Measurements from ENCODE around the gene NIT2.

The NIT2 gene

DNA sequence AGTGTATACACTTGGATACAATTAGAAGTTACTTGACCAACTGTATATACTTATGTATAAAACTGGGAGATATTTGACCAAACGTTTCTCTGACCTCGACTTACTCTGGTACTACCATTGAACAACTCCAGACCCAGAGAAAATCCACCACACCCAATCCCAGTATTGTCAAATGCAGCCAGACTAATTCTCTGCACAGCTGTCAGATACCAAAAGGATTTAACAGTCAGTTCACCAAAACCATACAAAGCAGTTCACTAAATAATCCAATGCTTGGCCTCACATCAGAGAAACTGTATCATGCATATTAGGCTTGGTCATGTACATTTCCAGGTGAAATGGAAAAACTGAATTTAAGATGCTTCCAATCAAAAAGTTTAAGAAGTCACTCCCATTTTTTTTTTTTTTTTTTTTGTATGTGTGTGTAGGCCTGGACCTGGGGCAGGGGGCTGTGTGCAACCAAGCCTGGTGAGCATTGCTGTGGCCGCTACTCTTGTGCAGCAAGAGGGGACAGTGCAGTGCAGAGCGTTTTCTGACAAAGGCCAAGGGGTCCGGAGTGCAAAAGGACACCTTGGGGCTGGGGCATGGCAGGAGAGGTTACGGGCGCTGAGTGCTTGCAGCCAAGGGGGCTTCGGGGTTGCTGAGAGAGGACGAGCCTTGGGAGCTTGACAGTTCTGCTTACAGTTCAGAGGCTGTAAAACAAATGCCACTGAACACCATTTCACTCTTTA lies 64.9 kb downstream of the NIT2 start:
- no peak for DNase-seq

- DNase-seq = peak; percentile 45
These were observed 65.8 kb downstream of the NIT2 start for GRCh38 chr3:100400419-100400779.

- peak; percentile 92 for DNase-seq
These were observed 66.5 kb downstream of the NIT2 start, which contains the start of the genes LNP1 and TOMM70 for GRCh38 chr3:100400780-100401673. LNP1 (plus strand) TSS chr3:100401539; CDS start chr3:100429730, 28,191 bp downstream. TOMM70 (minus strand) TSS chr3:100401089; CDS start chr3:100400949, 140 bp downstream.

GRCh38 chr3:100401674-100402041 lies 67.1 kb downstream of the NIT2 start:
- peak; percentile 47 for DNase-seq

- no peak for DNase-seq
These were observed 67.7 kb downstream of the NIT2 start for GRCh38 chr3:100402256-100402655.

DNA sequence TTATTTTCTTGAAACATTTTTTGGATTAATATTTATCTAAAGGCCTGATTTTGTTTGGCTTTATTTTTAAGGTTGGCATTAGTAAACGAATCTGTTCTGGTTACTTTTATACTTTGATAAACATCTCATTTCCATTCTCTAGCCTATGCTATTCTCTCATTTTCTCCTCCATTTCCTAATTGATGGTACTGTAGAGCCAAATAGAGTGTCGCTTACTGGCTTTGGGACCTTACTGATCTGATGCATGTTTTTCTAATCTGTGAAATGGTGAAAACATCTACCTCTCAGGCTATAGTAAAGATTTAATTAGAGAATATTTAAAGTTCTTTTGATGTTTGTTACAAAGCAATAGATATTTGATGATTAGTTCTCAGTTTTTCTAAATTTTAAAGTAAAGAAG lies 68.3 kb downstream of the NIT2 start:
- DNase-seq = no peak

DNA sequence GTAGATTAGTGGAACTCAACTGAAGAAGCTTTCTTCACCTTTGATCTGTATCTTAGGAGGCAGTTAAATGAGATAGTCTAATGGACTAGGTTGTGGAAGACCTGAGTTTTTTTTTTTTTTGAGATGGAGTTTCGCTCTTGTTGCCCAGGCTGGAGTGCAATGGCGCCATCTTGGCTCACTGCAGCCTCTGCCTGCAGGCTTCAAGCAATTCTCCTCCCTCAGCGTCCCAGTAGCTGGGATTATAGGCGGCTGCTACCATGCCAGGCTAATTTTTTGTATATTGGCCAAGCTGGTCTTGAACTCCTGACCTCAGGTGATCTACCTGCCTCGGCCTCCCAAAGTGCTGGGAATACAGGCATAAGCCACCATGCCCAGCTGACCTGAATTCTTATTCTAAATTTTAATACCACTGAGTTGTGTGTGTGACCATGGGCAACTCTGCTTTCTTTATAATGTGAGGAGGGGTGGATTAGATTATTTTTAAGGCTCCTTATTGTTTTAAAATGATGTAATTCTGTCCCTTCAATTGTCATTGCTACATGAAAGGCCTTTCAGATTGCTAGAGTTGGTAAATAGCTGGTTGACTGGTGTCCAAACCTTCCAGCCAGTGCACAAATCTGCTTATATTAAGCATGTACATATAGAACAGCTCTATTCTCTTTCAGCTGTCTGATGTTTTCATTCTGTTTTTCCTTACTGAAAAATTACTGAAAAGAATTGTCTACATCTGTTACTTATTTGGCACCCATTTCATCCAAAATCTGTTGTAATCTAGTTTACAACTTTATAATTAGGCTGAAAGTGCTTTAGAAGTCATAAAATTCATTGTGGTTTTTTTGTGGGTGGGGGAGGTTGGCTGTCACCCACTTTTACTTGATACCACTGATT lies 69.0 kb downstream of the NIT2 start:
- DNase-seq = no peak

DNA sequence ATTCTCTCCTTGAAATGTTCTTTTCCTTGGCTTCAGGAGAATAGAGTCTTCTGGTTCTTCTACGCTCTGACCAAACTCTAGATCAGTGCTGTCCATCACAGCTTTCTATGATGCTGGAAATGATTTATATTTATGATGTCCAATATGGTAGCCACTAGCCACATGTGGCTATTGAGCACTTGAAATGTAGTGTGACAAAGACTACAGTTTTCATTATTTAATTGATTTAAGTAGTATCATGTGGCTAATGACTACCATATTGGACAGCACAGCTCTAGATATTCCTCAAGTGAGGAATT lies 69.6 kb downstream of the NIT2 start:
- no peak for DNase-seq

DNA sequence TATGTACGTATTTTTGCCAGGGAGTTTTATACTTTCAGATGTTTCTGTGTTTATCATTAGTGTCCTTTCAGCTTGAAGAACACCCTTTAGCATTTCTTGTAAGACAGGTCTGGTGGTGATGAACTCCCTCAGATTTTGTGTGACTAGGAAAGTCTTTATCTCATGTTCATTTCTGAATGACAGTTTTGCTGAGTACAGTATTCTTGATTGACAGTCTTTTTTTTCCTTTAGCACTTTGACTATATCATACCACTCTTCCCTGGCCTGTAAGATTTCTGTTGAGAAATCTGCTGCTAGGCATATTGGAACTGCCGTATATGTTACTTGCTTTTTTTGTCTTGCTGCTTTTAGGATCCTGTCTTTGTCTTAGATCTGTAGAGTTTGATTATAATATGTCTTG lies 72.6 kb downstream of the NIT2 start:
- DNase-seq = no peak

GRCh38 chr3:100407977-100408532 lies 73.5 kb downstream of the NIT2 start:
- DNase-seq = no peak
